Osteocyte (in vitro differentiated cells): ENCODE results near the gene ACOT6. TPM values are rescaled to one million over a fixed set of nuclear protein-coding genes. Genes with fewer than 3 reads are reported as not detected.
"Not testable (repeated sequence)": the region's sequence is repeated elsewhere in the genome, so short reads cannot be mapped to it uniquely, and the experiment has no call there.

Source experiments
- DNase-seq: peaks from one replicate; pipeline ENCODE4 v3.0.0; 2021; ENCODE audit warnings: mixed read lengths; ENCODE audit not compliant: unreplicated experiment; ENCODE audit errors: extremely low spot score
- H3K27ac Mint-ChIP-seq: one replicate; pipeline ENCODE4 v1.8.0; 2021; ENCODE audit warnings: mild to moderate bottlenecking, mixed read lengths; ENCODE audit not compliant: unreplicated experiment
- H3K27me3 Mint-ChIP-seq: one replicate; pipeline ENCODE4 v1.8.0; 2021; ENCODE audit warnings: mixed read lengths; ENCODE audit not compliant: unreplicated experiment
- H3K36me3 Mint-ChIP-seq: one replicate; pipeline ENCODE4 v1.8.0; 2021; ENCODE audit warnings: mixed read lengths; ENCODE audit not compliant: unreplicated experiment
- H3K4me1 Mint-ChIP-seq: one replicate; pipeline ENCODE4 v1.8.0; 2021; ENCODE audit warnings: mixed read lengths; ENCODE audit not compliant: unreplicated experiment
- H3K4me3 Mint-ChIP-seq: one replicate; pipeline ENCODE4 v1.8.0; 2021; ENCODE audit warnings: mild to moderate bottlenecking, moderate library complexity, mixed read lengths; ENCODE audit not compliant: unreplicated experiment
- H3K9me3 Mint-ChIP-seq: one replicate; pipeline ENCODE4 v1.8.0; 2021; ENCODE audit warnings: mixed read lengths; ENCODE audit not compliant: unreplicated experiment
- total RNA-seq: library from RNA; stranded (reverse); gene quantifications from 2 replicates; pipeline ENCODE4 v1.2.1, GENCODE V29; 2021
- TF ChIP-seq, protein P1 (sequence below): fragments of 200-600 bp; sonication (generic); IDR thresholded peaks from 2 replicates; pipeline ENCODE4 v1.5.0; 2021; ENCODE audit warnings: antibody characterized with exemption, mild to moderate bottlenecking, moderate library complexity

ACOT6 gene
- total RNA-seq, 1 donor from 2014 or later, result not detected

DNA sequence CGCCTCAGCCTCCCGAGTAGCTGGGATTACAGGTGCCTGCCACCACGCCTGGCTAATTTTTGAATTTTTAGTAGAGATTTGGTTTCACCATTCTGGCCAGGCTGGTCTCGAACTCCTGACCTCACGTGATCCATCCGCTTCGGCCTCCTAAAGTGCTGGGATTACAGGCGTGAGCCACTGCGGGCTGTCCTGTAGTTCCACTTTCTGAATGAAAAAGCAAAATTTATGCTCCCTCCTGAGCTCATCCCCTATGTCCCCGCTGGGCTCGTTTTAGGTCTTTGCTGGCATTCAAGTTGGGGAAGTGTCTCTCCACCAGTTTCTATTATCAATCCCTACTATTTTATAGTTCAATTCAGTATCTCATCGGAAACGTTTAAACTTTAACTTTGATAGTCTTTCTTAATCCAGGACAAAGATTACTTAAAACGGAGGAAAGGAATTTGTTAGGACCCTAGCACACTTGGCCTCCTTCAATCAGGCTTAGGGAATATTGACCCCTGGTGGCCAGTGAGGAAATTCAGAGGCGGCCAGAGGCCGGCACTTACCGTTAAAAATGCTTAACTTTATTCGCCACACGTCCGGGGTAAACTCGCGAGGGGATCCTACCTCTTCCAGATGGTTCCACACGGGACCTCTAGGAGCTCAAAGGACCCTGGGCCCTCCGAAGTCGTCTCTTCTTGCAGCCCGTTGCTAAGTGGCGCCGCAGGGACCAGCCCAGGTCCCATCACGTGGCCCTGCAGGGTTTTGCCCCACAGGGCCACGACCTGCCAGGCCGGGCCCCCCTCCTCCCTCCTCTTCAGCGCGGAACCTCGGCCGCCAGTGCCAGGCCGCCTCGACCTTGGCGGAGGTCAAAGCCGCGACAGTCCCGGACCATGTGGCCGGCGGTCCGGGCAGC is 21.0 kb downstream of the ACOT6 start:
- DNase-seq, result no peak
- Mint-ChIP-seq H3K36me3 (no peaks in the 10 kb centered on the region), H3K27me3 (peaks cover 3% of the 10 kb centered on the region), H3K27ac (no peak overlapping the region), H3K4me1 (peaks cover 8% of the 10 kb centered on the region), H3K9me3 (no peaks in the 10 kb centered on the region), H3K4me3 (peak overlapping the region; percentile 63)
- TF ChIP-seq, protein P1, sequence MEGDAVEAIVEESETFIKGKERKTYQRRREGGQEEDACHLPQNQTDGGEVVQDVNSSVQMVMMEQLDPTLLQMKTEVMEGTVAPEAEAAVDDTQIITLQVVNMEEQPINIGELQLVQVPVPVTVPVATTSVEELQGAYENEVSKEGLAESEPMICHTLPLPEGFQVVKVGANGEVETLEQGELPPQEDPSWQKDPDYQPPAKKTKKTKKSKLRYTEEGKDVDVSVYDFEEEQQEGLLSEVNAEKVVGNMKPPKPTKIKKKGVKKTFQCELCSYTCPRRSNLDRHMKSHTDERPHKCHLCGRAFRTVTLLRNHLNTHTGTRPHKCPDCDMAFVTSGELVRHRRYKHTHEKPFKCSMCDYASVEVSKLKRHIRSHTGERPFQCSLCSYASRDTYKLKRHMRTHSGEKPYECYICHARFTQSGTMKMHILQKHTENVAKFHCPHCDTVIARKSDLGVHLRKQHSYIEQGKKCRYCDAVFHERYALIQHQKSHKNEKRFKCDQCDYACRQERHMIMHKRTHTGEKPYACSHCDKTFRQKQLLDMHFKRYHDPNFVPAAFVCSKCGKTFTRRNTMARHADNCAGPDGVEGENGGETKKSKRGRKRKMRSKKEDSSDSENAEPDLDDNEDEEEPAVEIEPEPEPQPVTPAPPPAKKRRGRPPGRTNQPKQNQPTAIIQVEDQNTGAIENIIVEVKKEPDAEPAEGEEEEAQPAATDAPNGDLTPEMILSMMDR, result peak; percentile 93

- DNase-seq, result peak; percentile 85
- peaks cover 14% of the 10 kb centered on the region for H3K4me1 Mint-ChIP-seq
- no peaks in the 10 kb centered on the region for H3K9me3 Mint-ChIP-seq
- TF ChIP-seq, protein P1, result peak; percentile 26
- no peaks in the 10 kb centered on the region for H3K36me3 Mint-ChIP-seq
- peaks cover 2% of the 10 kb centered on the region for H3K27me3 Mint-ChIP-seq
- H3K4me3 Mint-ChIP-seq, result peak overlapping the region; percentile 63
- H3K27ac Mint-ChIP-seq, result no peak overlapping the region
Observed at GRCh38 chr14:73634011-73634833, 21.9 kb downstream of the ACOT6 start.

DNA sequence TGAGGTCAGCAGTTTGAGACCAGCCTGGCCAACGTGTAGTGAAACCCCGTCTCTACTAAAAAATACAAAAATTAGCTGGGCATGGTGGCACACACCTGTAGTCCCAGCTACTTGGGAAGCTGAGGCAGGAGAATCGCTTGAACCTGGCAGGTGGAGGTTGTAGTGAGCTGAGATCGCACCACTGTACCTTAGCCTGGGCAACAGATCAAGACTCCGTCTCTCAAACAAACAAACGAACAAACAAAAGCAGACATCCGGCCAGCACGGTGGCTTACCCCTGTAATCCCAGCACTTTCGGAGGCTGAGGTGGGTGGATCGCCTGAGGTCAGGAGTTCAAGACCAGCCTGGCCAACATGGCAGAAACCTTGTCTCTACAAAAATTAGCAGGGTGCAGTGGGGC is 24.0 kb downstream of the ACOT6 start:
- H3K36me3 Mint-ChIP-seq, H3K9me3 Mint-ChIP-seq, H3K27ac Mint-ChIP-seq, H3K4me3 Mint-ChIP-seq, H3K27me3 Mint-ChIP-seq, DNase-seq: not testable (repeated sequence)
- H3K4me1 Mint-ChIP-seq, result peaks cover 24% of the 10 kb centered on the region

DNA sequence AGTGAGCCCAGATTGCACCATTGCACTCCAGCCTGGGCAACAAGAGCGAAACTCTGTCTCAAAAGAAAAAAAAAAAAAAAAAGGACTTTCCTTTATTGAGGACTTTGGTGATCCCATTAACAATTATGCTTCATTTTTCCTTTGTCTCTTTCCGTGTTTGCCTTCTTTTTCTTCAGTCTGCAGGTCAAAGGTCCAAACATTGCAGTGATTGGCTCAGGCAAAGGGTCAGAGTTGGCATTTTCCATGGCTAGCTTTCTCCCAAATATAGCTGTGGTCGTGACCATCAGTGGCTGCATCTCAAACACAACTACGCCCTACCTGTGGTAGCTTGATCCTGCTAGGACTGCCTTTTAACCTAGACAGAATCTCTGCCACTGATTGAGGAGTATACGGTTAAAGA is 25.5 kb downstream of the ACOT6 start:
- no peaks in the 10 kb centered on the region for H3K27me3 Mint-ChIP-seq
- no peaks in the 10 kb centered on the region for H3K9me3 Mint-ChIP-seq
- H3K4me3 Mint-ChIP-seq, result no peak overlapping the region
- peaks cover 24% of the 10 kb centered on the region for H3K4me1 Mint-ChIP-seq
- H3K36me3 Mint-ChIP-seq, result no peaks in the 10 kb centered on the region
- no peak for DNase-seq
- no peak overlapping the region for H3K27ac Mint-ChIP-seq
- TF ChIP-seq, protein P1, result no peak

DNA sequence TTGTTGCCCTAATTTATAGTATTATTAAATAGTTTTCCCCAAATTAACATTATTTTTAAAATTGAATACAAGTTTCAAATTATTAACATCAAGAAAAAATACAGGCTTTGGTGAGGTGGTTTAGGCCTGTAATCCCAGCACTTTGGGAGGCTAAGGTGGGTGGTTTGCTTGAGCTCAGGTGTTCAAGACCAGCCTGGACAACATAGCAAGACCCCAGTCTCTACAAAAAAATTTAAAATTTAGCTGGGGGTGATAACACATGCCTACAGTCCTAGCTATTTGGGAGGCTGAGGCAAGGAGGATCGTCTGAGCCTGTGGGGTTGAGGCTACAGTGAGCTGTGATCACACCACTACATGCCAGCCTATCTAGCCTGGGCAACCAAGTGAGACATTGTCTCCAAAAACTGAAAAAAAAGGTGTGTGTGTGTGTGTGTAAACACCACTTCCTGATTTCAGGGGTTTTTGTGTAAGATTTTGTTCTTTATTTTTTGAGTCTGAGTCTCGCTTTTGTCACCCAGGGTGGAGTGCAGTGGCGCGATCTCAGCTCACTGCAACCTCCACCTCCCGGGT is 28.6 kb downstream of the ACOT6 start:
- TF ChIP-seq, protein P1, result no peak
- Mint-ChIP-seq H3K27me3 (no peaks in the 10 kb centered on the region), H3K9me3 (no peaks in the 10 kb centered on the region), H3K27ac (no peak overlapping the region), H3K36me3 (no peaks in the 10 kb centered on the region), H3K4me3 (no peak overlapping the region), H3K4me1 (peaks cover 32% of the 10 kb centered on the region)
- no peak for DNase-seq
